ENCODE results near the gene CCPG1. TPM values are rescaled to one million over a fixed set of nuclear protein-coding genes. Genes with fewer than 3 reads are reported as not detected.
"Not testable (repeated sequence)": the region's sequence is repeated elsewhere in the genome, so short reads cannot be mapped to it uniquely, and the experiment has no call there.

CCPG1 gene
- total and polyA plus RNA-seq, 2 donors = 38.8 to 52.3 TPM

GRCh38 chr15:55403531-55403930, 4.6 kb downstream of the CCPG1 start:
- H3K27ac ChIP-seq (ENCODE audit: low read depth) = no peak overlapping the region
- no peaks in the 10 kb centered on the region for H3K4me1 ChIP-seq (ENCODE audit: insufficient read depth)
- no peak overlapping the region for H3K4me3 ChIP-seq (ENCODE audit: low read depth, low read length)
- DNase-seq (ENCODE audit: extremely low spot score) = no peak
- H3K36me3 ChIP-seq (ENCODE audit: insufficient read depth) = no peaks in the 10 kb centered on the region

- Histone ChIP-seq H3K4me1 (ENCODE audit: insufficient read depth) (no peaks in the 10 kb centered on the region), H3K4me3 (ENCODE audit: low read depth, low read length) (no peak overlapping the region), H3K27ac (ENCODE audit: low read depth) (no peak overlapping the region), H3K36me3 (ENCODE audit: insufficient read depth) (no peaks in the 10 kb centered on the region)
- no peak for DNase-seq (ENCODE audit: extremely low spot score)
Measured at GRCh38 chr15:55402707-55403106, 5.5 kb downstream of the CCPG1 start.

- H3K27ac ChIP-seq (ENCODE audit: low read depth) = no peak overlapping the region
Measured at GRCh38 chr15:55401786-55402246, 6.3 kb downstream of the CCPG1 start.

GRCh38 chr15:55400050-55400449, 8.1 kb downstream of the CCPG1 start:
- not testable (repeated sequence) for DNase-seq (ENCODE audit: extremely low spot score); H3K27ac ChIP-seq (ENCODE audit: low read depth); H3K36me3 ChIP-seq (ENCODE audit: insufficient read depth); H3K4me3 ChIP-seq (ENCODE audit: low read depth, low read length); H3K4me1 ChIP-seq (ENCODE audit: insufficient read depth)
- WGBS = 90% methylated on average over 8 of the region's 8 CpGs

More at GRCh38 chr15:55401786-55402246, 6.3 kb downstream of the CCPG1 start:
- DNase-seq (ENCODE audit: extremely low spot score) = no peak
- Histone ChIP-seq H3K36me3 (ENCODE audit: insufficient read depth) (no peaks in the 10 kb centered on the region), H3K4me1 (ENCODE audit: insufficient read depth) (no peaks in the 10 kb centered on the region), H3K4me3 (ENCODE audit: low read depth, low read length) (no peak overlapping the region)
- WGBS = 90% methylated on average over 1 of the region's 1 CpG

- no peak overlapping the region for H3K4me3 ChIP-seq (ENCODE audit: low read depth, low read length)
- no peaks in the 10 kb centered on the region for H3K4me1 ChIP-seq (ENCODE audit: insufficient read depth)
- WGBS = 93% methylated on average over 5 of the region's 5 CpGs
- no peak overlapping the region for H3K27ac ChIP-seq (ENCODE audit: low read depth)
- no peak for DNase-seq (ENCODE audit: extremely low spot score)
- no peaks in the 10 kb centered on the region for H3K36me3 ChIP-seq (ENCODE audit: insufficient read depth)
Measured at GRCh38 chr15:55398243-55398642, 9.9 kb downstream of the CCPG1 start.

- no peak overlapping the region for H3K4me3 ChIP-seq (ENCODE audit: low read depth, low read length)
- H3K4me1 ChIP-seq (ENCODE audit: insufficient read depth) = no peaks in the 10 kb centered on the region
- WGBS = 96% methylated on average over 1 of the region's 1 CpG
- DNase-seq (ENCODE audit: extremely low spot score) = no peak
- no peaks in the 10 kb centered on the region for H3K36me3 ChIP-seq (ENCODE audit: insufficient read depth)
- no peak overlapping the region for H3K27ac ChIP-seq (ENCODE audit: low read depth)
Measured at GRCh38 chr15:55394694-55395093, 13.5 kb downstream of the CCPG1 start.

- H3K4me3 ChIP-seq (ENCODE audit: low read depth, low read length) = no peak overlapping the region
- no peaks in the 10 kb centered on the region for H3K36me3 ChIP-seq (ENCODE audit: insufficient read depth)
- H3K4me1 ChIP-seq (ENCODE audit: insufficient read depth) = no peaks in the 10 kb centered on the region
- no peak for DNase-seq (ENCODE audit: extremely low spot score)
- no peak overlapping the region for H3K27ac ChIP-seq (ENCODE audit: low read depth)
Measured at GRCh38 chr15:55389264-55389607, 18.9 kb downstream of the CCPG1 start.

GRCh38 chr15:55387027-55387426, 21.1 kb downstream of the CCPG1 start:
- H3K27ac ChIP-seq (ENCODE audit: low read depth) = no peak overlapping the region
- no peak for DNase-seq (ENCODE audit: extremely low spot score)
- no peak overlapping the region for H3K4me3 ChIP-seq (ENCODE audit: low read depth, low read length)
- H3K4me1 ChIP-seq (ENCODE audit: insufficient read depth) = no peaks in the 10 kb centered on the region
- no peaks in the 10 kb centered on the region for H3K36me3 ChIP-seq (ENCODE audit: insufficient read depth)

- peaks cover 3% of the 10 kb centered on the region for H3K36me3 ChIP-seq (ENCODE audit: insufficient read depth)
- H3K27ac ChIP-seq (ENCODE audit: low read depth) = no peak overlapping the region
- no peak overlapping the region for H3K4me3 ChIP-seq (ENCODE audit: low read depth, low read length)
- 96% methylated on average over 2 of the region's 2 CpGs for WGBS
- H3K4me1 ChIP-seq (ENCODE audit: insufficient read depth) = no peaks in the 10 kb centered on the region
- no peak for DNase-seq (ENCODE audit: extremely low spot score)
Measured at GRCh38 chr15:55383687-55384086, 24.5 kb downstream of the CCPG1 start.

- no peak for DNase-seq (ENCODE audit: extremely low spot score)
- peaks cover 3% of the 10 kb centered on the region for H3K36me3 ChIP-seq (ENCODE audit: insufficient read depth)
- H3K27ac ChIP-seq (ENCODE audit: low read depth) = no peak overlapping the region
- no peak overlapping the region for H3K4me3 ChIP-seq (ENCODE audit: low read depth, low read length)
- no peaks in the 10 kb centered on the region for H3K4me1 ChIP-seq (ENCODE audit: insufficient read depth)
Measured at GRCh38 chr15:55381595-55381994, 26.6 kb downstream of the CCPG1 start.

- no peak overlapping the region for H3K4me3 ChIP-seq (ENCODE audit: low read depth, low read length)
- peaks cover 3% of the 10 kb centered on the region for H3K36me3 ChIP-seq (ENCODE audit: insufficient read depth)
- H3K4me1 ChIP-seq (ENCODE audit: insufficient read depth) = no peaks in the 10 kb centered on the region
- no peak for DNase-seq (ENCODE audit: extremely low spot score)
- no peak overlapping the region for H3K27ac ChIP-seq (ENCODE audit: low read depth)
- WGBS = 95% methylated on average over 5 of the region's 5 CpGs
Measured at GRCh38 chr15:55379095-55379494, 29.1 kb downstream of the CCPG1 start.

GRCh38 chr15:55372701-55373440, 35.3 kb downstream of the CCPG1 start:
- no peak overlapping the region for H3K27ac ChIP-seq (ENCODE audit: low read depth)
- 54% methylated on average over 3 of the region's 3 CpGs for WGBS
- H3K36me3 ChIP-seq (ENCODE audit: insufficient read depth) = peaks cover 1% of the 10 kb centered on the region

GRCh38 chr15:55366981-55367380, 41.2 kb downstream of the CCPG1 start:
- 83% methylated on average over 1 of the region's 1 CpG for WGBS
- DNase-seq (ENCODE audit: extremely low spot score) = no peak
- H3K4me3 ChIP-seq (ENCODE audit: low read depth, low read length) = no peak overlapping the region
- H3K36me3 ChIP-seq (ENCODE audit: insufficient read depth) = peaks cover 3% of the 10 kb centered on the region
- H3K27ac ChIP-seq (ENCODE audit: low read depth) = no peak overlapping the region
- no peaks in the 10 kb centered on the region for H3K4me1 ChIP-seq (ENCODE audit: insufficient read depth)

More at GRCh38 chr15:55372701-55373440, 35.3 kb downstream of the CCPG1 start:
- H3K4me1 ChIP-seq (ENCODE audit: insufficient read depth) = no peaks in the 10 kb centered on the region
- no peak overlapping the region for H3K4me3 ChIP-seq (ENCODE audit: low read depth, low read length)
- DNase-seq (ENCODE audit: extremely low spot score) = no peak

GRCh38 chr15:55362641-55363040, 45.5 kb downstream of the CCPG1 start:
- 97% methylated on average over 2 of the region's 2 CpGs for WGBS
- H3K27ac ChIP-seq (ENCODE audit: low read depth) = no peak overlapping the region
- H3K4me1 ChIP-seq (ENCODE audit: insufficient read depth) = no peaks in the 10 kb centered on the region
- no peak overlapping the region for H3K4me3 ChIP-seq (ENCODE audit: low read depth, low read length)
- no peak for DNase-seq (ENCODE audit: extremely low spot score)
- H3K36me3 ChIP-seq (ENCODE audit: insufficient read depth) = peaks cover 1% of the 10 kb centered on the region

- Histone ChIP-seq H3K27ac (ENCODE audit: low read depth) (no peak overlapping the region), H3K4me1 (ENCODE audit: insufficient read depth) (no peaks in the 10 kb centered on the region), H3K4me3 (ENCODE audit: low read depth, low read length) (no peak overlapping the region), H3K36me3 (ENCODE audit: insufficient read depth) (peaks cover 4% of the 10 kb centered on the region)
- no peak for DNase-seq (ENCODE audit: extremely low spot score)
- 82% methylated on average over 10 of the region's 10 CpGs for WGBS
Measured at GRCh38 chr15:55361048-55361447, 47.1 kb downstream of the CCPG1 start.

Data from urinary bladder (tissue), 4 donors.